ENCODE results near the gene DR1. TPM values are rescaled to one million over a fixed set of nuclear protein-coding genes. Genes with fewer than 3 reads are reported as not detected.
A peak's percentile ranks its signal among the peaks of the same experiment; 100 is the strongest.

Gene DR1
- total and polyA plus RNA-seq, 3 donors from 2014 or later = 56.0 to 133 (median 62.1) TPM

DNA sequence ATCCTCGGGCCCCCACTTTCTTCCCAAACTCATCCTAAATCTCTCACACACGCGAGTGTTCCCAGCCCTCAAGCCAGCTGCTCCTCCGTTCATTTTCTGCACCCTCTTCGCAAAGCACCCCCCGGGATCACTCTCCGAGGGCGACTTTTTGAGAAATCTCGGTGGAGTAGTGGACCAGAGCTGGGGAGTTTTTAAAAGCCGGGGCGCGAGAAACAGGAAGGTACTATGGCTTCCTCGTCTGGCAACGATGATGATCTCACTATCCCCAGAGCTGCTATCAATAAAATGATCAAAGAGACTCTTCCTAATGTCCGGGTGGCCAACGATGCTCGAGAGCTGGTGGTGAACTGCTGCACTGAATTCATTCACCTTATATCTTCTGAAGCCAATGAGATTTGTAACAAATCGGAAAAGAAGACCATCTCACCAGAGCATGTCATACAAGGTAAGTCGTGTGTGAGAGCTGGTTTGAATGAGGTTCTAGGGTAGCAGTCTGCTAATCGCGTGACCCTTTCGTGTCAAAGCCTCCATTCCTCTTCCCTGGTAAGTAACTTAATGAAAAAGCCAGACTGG lies 800 bp downstream of the DR1 start:
- intact Hi-C loops (cut with DNase I; ENCODE audit: low total_unique reads) = no loop called here
- no peaks in the 10 kb centered on the region for H3K27me3 ChIP-seq
- H3K4me3 ChIP-seq = peak overlapping the region; percentile 86 to 96
- TF ChIP-seq POLR2A (IDR thresholded peaks at IDR 0.05) = no peak
- TF ChIP-seq, protein P1, sequence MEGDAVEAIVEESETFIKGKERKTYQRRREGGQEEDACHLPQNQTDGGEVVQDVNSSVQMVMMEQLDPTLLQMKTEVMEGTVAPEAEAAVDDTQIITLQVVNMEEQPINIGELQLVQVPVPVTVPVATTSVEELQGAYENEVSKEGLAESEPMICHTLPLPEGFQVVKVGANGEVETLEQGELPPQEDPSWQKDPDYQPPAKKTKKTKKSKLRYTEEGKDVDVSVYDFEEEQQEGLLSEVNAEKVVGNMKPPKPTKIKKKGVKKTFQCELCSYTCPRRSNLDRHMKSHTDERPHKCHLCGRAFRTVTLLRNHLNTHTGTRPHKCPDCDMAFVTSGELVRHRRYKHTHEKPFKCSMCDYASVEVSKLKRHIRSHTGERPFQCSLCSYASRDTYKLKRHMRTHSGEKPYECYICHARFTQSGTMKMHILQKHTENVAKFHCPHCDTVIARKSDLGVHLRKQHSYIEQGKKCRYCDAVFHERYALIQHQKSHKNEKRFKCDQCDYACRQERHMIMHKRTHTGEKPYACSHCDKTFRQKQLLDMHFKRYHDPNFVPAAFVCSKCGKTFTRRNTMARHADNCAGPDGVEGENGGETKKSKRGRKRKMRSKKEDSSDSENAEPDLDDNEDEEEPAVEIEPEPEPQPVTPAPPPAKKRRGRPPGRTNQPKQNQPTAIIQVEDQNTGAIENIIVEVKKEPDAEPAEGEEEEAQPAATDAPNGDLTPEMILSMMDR (IDR thresholded peaks at IDR 0.05) = no peak
- peak overlapping the region; percentile 94 to 96 for H3K27ac ChIP-seq
- H3K36me3 ChIP-seq (ENCODE audit: low read depth, missing control alignments) = no peaks in the 10 kb centered on the region
- H3K9me3 ChIP-seq = no peaks in the 10 kb centered on the region
- WGBS, 2 donors = 0% methylated on average over 21 to 22 of the region's 22 CpGs
- peaks cover 12% of the 10 kb centered on the region for H3K4me1 ChIP-seq
- DNase-seq = peak; percentile 38

GRCh38 chr1:93347334-93347899 lies 1.7 kb downstream of the DR1 start:
- 5 to 6% methylated on average over 12 of the region's 12 CpGs for WGBS, 2 donors
- Histone ChIP-seq H3K9me3 (no peaks in the 10 kb centered on the region), H3K4me1 (peaks cover 12% of the 10 kb centered on the region), H3K27me3 (no peaks in the 10 kb centered on the region), H3K27ac (peak overlapping the region in 1 of 2 donors; percentile 96), H3K4me3 (peak overlapping the region; percentile 86 to 96), H3K36me3 (ENCODE audit: low read depth, missing control alignments) (no peaks in the 10 kb centered on the region)
- no peak for DNase-seq
- no peak for TF ChIP-seq POLR2A (IDR thresholded peaks at IDR 0.05)
- TF ChIP-seq, protein P1 (IDR thresholded peaks at IDR 0.05) = no peak
- intact Hi-C loops (cut with DNase I; ENCODE audit: low total_unique reads) = no loop called here

DNA sequence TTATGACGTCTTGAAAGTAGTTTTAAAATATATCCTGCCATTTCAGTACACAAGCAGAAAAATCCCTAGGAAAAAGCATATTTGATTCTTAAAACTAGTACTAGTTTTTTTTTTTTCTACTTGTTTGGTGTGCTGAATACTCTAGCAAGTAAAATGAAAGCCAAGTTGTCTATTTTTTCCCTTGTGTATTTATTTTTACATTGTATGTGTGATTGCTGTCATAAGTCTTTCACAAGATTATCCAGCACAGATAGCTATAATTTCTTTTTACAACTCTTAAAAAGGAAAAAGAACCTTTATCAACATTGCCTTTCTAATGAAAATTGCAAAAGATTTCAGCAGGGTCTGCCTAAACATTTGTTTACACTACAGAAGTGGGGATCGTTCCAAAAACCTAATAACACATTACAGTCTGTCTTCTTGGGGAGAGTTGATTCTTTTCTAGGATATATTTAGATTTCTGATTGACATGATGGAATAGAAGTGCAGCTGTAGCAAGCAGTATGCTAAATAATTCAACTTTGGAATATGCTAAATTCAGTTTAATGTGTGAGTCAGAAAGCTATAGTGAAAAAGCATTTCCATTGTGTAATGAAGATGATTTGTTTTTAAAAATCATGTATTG lies 2.5 kb downstream of the DR1 start:
- no peak for DNase-seq
- intact Hi-C loops (cut with DNase I; ENCODE audit: low total_unique reads) = no loop called here

DNA sequence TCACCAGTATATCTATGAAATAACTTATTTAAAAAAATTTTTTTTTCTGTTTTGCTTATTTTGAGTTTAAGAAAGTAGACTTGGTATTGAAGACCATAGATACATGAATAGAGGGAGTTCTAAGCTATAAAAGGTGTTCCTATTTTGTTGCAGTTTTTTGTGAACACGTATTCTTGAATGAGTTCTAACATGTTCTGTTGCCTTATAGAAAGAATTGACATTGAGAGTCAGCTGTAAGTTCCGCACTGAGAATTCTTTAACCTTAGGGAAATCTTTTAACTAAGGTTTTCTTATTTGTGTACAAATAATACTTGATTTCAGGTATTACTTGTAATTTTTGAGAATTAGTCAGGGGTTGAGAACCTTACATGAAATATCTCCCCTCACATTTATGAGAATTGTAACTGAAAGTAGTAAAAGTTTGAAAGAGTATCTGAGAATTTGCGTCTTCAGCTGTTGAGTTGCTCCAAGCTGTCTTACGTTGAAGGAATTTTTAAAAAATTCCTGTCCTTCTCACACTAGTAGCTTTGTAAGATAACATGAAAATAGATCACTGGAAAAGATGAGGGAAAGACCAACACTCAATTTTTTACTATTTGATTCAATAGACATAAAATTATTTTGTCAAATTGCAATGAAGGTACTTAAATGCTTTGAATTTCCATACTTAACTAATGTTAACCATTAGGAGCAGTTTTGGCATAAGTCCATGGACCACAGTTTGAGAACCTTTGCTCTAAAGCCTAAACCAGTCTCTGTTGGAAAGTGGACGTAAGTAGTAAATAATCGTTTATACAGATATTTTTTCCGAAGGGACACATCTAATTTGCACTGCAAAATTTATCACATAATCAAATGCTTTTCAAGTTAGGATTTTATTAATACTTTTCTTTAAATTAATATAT lies 3.8 kb downstream of the DR1 start:
- Histone ChIP-seq H3K4me3 (no peak overlapping the region), H3K4me1 (peaks cover 14% of the 10 kb centered on the region), H3K9me3 (no peaks in the 10 kb centered on the region), H3K36me3 (ENCODE audit: low read depth, missing control alignments) (no peaks in the 10 kb centered on the region), H3K27ac (no peak overlapping the region), H3K27me3 (no peaks in the 10 kb centered on the region)
- 62 to 67% methylated on average over 7 of the region's 7 CpGs for WGBS, 2 donors
- intact Hi-C loops (cut with DNase I; ENCODE audit: low total_unique reads) = no loop called here
- no peak for DNase-seq
- TF ChIP-seq, protein P1 (IDR thresholded peaks at IDR 0.05) = no peak
- TF ChIP-seq POLR2A (IDR thresholded peaks at IDR 0.05) = no peak

More for the DNA sequence above, 2.5 kb downstream of the DR1 start:
- no peaks in the 10 kb centered on the region for H3K9me3 ChIP-seq
- WGBS, 2 donors = 4% methylated on average over 2 of the region's 2 CpGs
- peaks cover 11% of the 10 kb centered on the region for H3K4me1 ChIP-seq
- H3K36me3 ChIP-seq (ENCODE audit: low read depth, missing control alignments) = no peaks in the 10 kb centered on the region
- H3K27ac ChIP-seq = no peak overlapping the region
- H3K4me3 ChIP-seq = peak overlapping the region in 1 of 2 donors; percentile 86
- no peaks in the 10 kb centered on the region for H3K27me3 ChIP-seq
- no peak for TF ChIP-seq POLR2A (IDR thresholded peaks at IDR 0.05)
- TF ChIP-seq, protein P1 (IDR thresholded peaks at IDR 0.05) = no peak

Data from testis (tissue), 3 donors.